Neuron (in vitro differentiated cells): ENCODE measurements around the gene STX1B.
A peak's percentile ranks its signal among the peaks of the same experiment; 100 is the strongest.

Experiments
- H2AFZ ChIP-seq: one replicate; pipeline ENCODE4 v1.6.1; 2013; ENCODE audit warnings: low read depth, mild to moderate bottlenecking, inconsistent platforms, low read length, moderate library complexity
- H3K27me3 ChIP-seq: one replicate; pipeline ENCODE4 v1.6.1; 2013; ENCODE audit warnings: low read length; ENCODE audit not compliant: insufficient read depth
- H3K36me3 ChIP-seq: one replicate; pipeline ENCODE4 v1.6.1; 2013; ENCODE audit warnings: low read length; ENCODE audit not compliant: insufficient read depth
- H3K4me1 ChIP-seq: one replicate; pipeline ENCODE4 v1.6.1; 2013; ENCODE audit warnings: low read length; ENCODE audit not compliant: insufficient read depth
- H3K4me3 ChIP-seq: 2 replicates; pipeline ENCODE4 v1.5.1; 2013; ENCODE audit warnings: mild to moderate bottlenecking, low read length, moderate library complexity
- H3K9me3 ChIP-seq: one replicate; pipeline ENCODE4 v1.6.1; 2013; ENCODE audit warnings: low read length

Gene STX1B

GRCh38 chr16:30972872-30973271 is 37.6 kb downstream of the STX1B start:
- no peak overlapping the region for H2AFZ ChIP-seq
- H3K27me3 ChIP-seq, result no peaks in the 10 kb centered on the region
- no peaks in the 10 kb centered on the region for H3K4me1 ChIP-seq
- H3K4me3 ChIP-seq, result no peak overlapping the region
- peaks cover 84% of the 10 kb centered on the region for H3K36me3 ChIP-seq
- no peaks in the 10 kb centered on the region for H3K9me3 ChIP-seq

DNA sequence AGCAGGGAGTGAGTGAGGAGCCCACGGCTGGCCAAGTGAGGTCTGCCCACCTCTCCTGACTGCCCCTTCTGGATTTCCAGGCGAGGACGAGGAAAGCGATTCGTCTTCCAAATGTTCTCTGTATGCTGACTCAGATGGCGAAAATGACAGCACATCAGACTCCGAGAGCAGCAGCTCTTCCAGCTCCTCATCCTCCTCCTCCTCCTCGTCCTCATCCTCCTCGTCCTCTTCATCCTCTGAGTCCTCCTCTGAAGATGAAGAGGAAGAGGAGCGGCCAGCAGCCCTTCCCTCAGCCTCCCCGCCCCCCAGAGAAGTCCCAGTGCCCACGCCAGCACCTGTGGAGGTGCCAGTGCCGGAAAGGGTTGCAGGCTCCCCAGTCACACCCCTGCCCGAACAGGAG is 39.1 kb downstream of the STX1B start:
- Histone ChIP-seq H3K4me3 (no peak overlapping the region), H3K9me3 (no peaks in the 10 kb centered on the region), H3K36me3 (peaks cover 84% of the 10 kb centered on the region), H3K27me3 (no peaks in the 10 kb centered on the region), H3K4me1 (no peaks in the 10 kb centered on the region), H2AFZ (no peak overlapping the region)

DNA sequence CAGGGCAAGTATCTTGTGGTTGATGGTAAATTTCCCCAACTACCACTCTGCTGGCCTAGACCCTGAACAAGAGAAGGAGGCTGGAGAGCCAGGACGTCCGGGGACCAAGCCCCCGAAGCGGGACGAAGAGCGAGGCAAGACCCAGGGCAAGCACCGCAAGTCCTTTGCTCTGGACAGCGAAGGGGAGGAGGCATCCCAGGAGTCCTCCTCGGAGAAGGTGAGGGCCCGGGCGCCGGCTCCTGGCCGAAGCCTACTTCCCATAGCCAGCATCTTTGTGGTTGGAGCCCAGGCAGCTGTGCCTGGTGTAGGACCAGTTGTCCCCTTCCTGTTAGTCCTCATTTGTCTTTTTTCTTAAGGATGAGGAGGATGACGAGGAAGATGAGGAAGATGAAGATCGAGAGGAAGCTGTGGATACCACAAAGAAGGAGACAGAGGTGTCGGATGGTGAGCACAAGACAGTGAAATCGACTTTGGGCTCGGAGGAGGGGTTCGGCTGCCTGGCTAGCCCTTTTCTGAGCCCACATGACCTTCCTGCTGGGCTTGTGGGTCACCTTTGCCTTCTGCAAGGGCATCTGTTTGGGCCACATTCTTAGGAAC is 41.1 kb downstream of the STX1B start:
- Histone ChIP-seq H3K27me3 (no peaks in the 10 kb centered on the region), H2AFZ (no peak overlapping the region), H3K4me1 (no peaks in the 10 kb centered on the region), H3K9me3 (no peaks in the 10 kb centered on the region), H3K36me3 (peaks cover 84% of the 10 kb centered on the region), H3K4me3 (no peak overlapping the region)

- Histone ChIP-seq H3K36me3 (peaks cover 81% of the 10 kb centered on the region), H3K27me3 (no peaks in the 10 kb centered on the region), H3K4me3 (no peak overlapping the region), H2AFZ (no peak overlapping the region), H3K9me3 (no peaks in the 10 kb centered on the region), H3K4me1 (no peaks in the 10 kb centered on the region)
Measured at GRCh38 chr16:30967795-30968194, 42.6 kb downstream of the STX1B start.

GRCh38 chr16:30966033-30966619 is 44.3 kb downstream of the STX1B start:
- Histone ChIP-seq H3K4me3 (no peak overlapping the region), H3K36me3 (peaks cover 83% of the 10 kb centered on the region), H3K27me3 (no peaks in the 10 kb centered on the region), H3K9me3 (no peaks in the 10 kb centered on the region), H2AFZ (no peak overlapping the region), H3K4me1 (no peaks in the 10 kb centered on the region)

DNA sequence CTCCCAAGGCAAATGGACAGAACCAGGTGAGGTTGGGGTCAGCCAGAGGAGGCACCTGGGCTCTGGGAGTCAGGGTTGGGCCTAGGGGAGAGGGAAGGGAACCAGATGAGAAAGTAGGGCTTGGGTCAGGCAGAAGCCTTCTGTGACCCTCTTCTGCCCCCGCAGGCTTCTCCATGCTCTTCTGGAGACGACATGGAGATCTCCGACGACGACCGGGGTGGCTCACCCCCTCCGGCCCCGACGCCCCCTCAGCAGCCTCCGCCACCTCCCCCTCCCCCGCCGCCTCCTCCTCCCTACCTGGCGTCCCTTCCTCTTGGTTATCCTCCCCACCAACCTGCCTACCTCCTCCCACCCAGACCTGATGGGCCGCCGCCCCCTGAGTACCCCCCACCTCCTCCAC is 45.0 kb downstream of the STX1B start:
- Histone ChIP-seq H3K4me3 (no peak overlapping the region), H3K9me3 (no peaks in the 10 kb centered on the region), H3K4me1 (no peaks in the 10 kb centered on the region), H3K27me3 (no peaks in the 10 kb centered on the region), H3K36me3 (peaks cover 82% of the 10 kb centered on the region), H2AFZ (no peak overlapping the region)

DNA sequence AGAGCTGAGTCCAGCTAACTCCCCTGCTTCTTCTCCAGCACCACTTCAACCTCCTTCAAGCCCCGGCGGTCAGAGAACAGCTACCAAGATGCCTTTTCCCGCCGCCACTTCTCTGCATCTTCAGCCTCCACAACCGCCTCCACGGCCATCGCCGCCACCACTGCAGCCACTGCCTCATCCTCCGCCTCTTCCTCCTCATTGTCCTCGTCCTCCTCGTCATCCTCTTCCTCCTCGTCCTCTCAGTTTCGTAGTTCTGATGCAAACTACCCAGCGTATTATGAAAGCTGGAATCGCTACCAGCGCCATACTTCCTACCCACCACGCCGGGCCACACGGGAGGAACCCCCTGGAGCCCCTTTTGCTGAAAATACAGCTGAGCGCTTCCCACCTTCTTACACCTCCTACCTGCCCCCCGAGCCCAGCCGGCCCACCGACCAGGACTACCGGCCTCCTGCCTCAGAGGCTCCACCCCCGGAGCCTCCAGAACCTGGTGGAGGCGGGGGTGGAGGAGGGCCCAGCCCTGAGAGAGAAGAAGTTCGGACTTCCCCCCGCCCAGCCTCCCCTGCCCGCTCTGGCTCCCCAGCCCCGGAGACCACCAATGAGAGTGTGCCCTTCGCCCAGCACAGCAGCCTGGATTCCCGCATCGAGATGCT is 45.7 kb downstream of the STX1B start:
- H2AFZ ChIP-seq, result no peak overlapping the region
- H3K4me1 ChIP-seq, result no peaks in the 10 kb centered on the region
- no peaks in the 10 kb centered on the region for H3K27me3 ChIP-seq
- H3K4me3 ChIP-seq, result no peak overlapping the region
- no peaks in the 10 kb centered on the region for H3K9me3 ChIP-seq
- peaks cover 86% of the 10 kb centered on the region for H3K36me3 ChIP-seq

DNA sequence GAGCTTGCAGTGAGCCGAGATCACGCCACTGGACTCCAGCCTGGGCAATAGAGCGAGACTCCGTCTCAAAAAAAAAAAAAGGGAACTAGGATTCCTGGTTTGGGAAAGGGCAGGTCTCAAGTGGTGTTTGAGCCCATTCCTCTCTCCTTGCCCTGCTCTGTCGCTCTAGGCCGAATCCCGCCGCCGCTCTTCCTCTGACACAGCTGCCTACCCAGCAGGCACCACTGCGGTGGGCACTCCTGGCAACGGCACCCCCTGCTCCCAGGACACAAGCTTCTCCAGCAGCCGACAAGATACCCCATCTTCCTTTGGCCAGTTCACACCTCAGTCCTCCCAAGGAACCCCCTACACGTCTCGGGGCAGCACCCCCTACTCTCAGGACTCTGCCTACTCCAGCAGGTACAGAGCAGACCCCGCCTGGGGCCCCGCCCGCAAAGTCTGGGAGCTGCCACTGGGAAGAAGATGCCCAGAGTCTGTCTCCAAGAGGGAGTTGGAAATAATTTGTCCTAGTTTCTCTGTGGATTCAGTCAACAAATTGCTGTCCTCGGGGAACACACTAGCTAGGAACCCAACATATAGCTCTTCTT is 46.4 kb downstream of the STX1B start:
- Histone ChIP-seq H3K9me3 (no peaks in the 10 kb centered on the region), H2AFZ (no peak overlapping the region), H3K36me3 (peaks cover 86% of the 10 kb centered on the region), H3K27me3 (no peaks in the 10 kb centered on the region), H3K4me1 (peaks cover 1% of the 10 kb centered on the region), H3K4me3 (no peak overlapping the region)

GRCh38 chr16:30961384-30961783 is 49.1 kb downstream of the STX1B start:
- no peaks in the 10 kb centered on the region for H3K9me3 ChIP-seq
- H3K36me3 ChIP-seq, result peaks cover 70% of the 10 kb centered on the region
- H3K4me1 ChIP-seq, result peaks cover 8% of the 10 kb centered on the region
- H2AFZ ChIP-seq, result no peak overlapping the region
- no peaks in the 10 kb centered on the region for H3K27me3 ChIP-seq
- H3K4me3 ChIP-seq, result no peak overlapping the region

GRCh38 chr16:30958175-30959079 is 52.0 kb downstream of the STX1B start:
- Histone ChIP-seq H3K4me1 (peaks cover 8% of the 10 kb centered on the region), H2AFZ (no peak overlapping the region), H3K27me3 (no peaks in the 10 kb centered on the region), H3K36me3 (peaks cover 44% of the 10 kb centered on the region), H3K4me3 (peak overlapping the region; percentile 67), H3K9me3 (no peaks in the 10 kb centered on the region)

DNA sequence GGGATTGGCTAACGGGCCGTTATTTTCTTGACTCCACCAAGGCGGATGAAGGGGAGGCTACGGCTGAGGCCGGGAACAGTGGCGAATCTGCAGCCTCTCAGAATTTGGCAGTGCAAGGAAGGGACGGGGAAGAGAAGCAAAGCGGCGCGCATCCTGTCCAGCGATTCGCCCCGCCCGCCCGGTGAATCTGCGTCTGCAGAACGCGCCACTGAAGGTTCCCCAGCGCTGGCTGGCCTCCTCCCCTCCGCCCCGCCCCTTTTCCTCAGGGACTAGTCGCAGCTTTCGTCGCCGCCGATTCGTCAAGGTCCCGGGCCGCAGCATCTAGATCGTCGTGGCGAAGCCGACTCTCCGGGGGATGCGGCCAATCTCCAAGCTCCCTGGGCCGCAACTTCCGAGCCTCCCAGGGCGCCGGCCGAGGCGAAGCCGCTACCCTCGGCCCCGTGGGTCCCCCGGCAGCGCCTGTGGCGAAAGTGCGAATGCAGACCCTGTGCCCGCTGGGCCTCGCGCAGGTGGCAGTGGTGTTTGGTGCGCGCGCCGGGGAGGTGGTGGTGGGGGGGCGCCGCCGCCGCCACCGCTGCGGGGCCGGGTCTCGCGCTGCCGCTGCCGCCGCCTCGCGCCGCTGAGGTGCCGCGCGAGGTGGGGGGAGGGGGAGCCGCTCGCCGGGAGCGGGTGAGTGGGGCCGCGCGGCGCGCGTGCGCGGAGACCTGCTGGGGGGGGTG is 52.8 kb downstream of the STX1B start, which contains the start of gene SETD1A:
Gene SETD1A (plus strand): TSS at position 299 of the 719 bp plus-strand sequence. CDS start 978 bp downstream, outside the sequence.
- Histone ChIP-seq H2AFZ (peak within 1 kb of the TSS; percentile 68), H3K9me3 (no peaks in the 10 kb centered on the region), H3K4me3 (peak within 1 kb of the TSS; percentile 67), H3K4me1 (peaks cover 8% of the 10 kb centered on the region), H3K27me3 (no peaks in the 10 kb centered on the region), H3K36me3 (peaks cover 36% of the 10 kb centered on the region)
